OCI-LY7 (cell line): ENCODE results near the gene RAD23B. TPM values are rescaled to one million over a fixed set of nuclear protein-coding genes. Genes with fewer than 3 reads are reported as not detected.

Source experiments
- BruUV-seq: library from RNA; stranded (reverse); fragments of 400-500 nt; replicated peaks from 2 replicates; lab custom pipeline; 2021; lab: Mats Ljungman, UMichigan
- CTCF ChIA-PET: fragments of 300-600 bp; sonication (Branson Sonifier 250); formaldehyde crosslinking; loops from one replicate; lab custom pipeline; 2022; ENCODE audit warnings: antibody characterized with exemption; ENCODE audit not compliant: unreplicated experiment; lab: Charles Lee
- POLR2A ChIA-PET: fragments of 300-600 bp; sonication (Branson Sonifier 250); formaldehyde crosslinking; loops from one replicate; lab custom pipeline; 2022; ENCODE audit warnings: antibody characterized with exemption; lab: Charles Lee
- DNase-seq: peaks from one replicate; pipeline ENCODE4 v3.0.0-alpha.2; 2015; ENCODE audit warnings: low spot score
- H2AFZ ChIP-seq: fragments of 200-600 bp; sonication (generic), shearing (Covaris generic); 2 replicates; pipeline ENCODE4 v1.6.1; 2014; ENCODE audit warnings: mild to moderate bottlenecking, antibody characterized with exemption, low read length, moderate library complexity
- H3K27ac ChIP-seq: fragments of 200-600 bp; sonication (generic); 2 replicates; pipeline ENCODE4 v1.5.1; 2014; ENCODE audit warnings: mixed run types, low read depth, mild to moderate bottlenecking, moderate library complexity, low read length, inconsistent platforms; ENCODE audit not compliant: poor library complexity, severe bottlenecking
- H3K36me3 ChIP-seq: fragments of 200-600 bp; sonication (generic); 2 replicates; pipeline ENCODE4 v1.6.1; 2014; ENCODE audit warnings: mild to moderate bottlenecking, antibody characterized with exemption, low read length, moderate library complexity, mixed read lengths; ENCODE audit not compliant: insufficient read depth
- H3K4me1 ChIP-seq: fragments of 200-600 bp; sonication (generic); 2 replicates; pipeline ENCODE4 v1.5.1; 2014; ENCODE audit warnings: mild to moderate bottlenecking, low read length; ENCODE audit not compliant: insufficient read depth, poor library complexity, severe bottlenecking
- H3K4me2 ChIP-seq: fragments of 200-600 bp; sonication (generic); 2 replicates; pipeline ENCODE4 v1.6.1; 2014; ENCODE audit warnings: mild to moderate bottlenecking, low read length
- H3K4me3 ChIP-seq: fragments of 200-600 bp; sonication (generic); 2 replicates; pipeline ENCODE4 v1.5.1; 2014; ENCODE audit warnings: mild to moderate bottlenecking, low read depth, low read length; ENCODE audit not compliant: poor library complexity, severe bottlenecking
- H3K79me2 ChIP-seq: fragments of 200-600 bp; sonication (generic); 2 replicates; pipeline ENCODE4 v1.6.1; 2016; ENCODE audit warnings: low read depth, mild to moderate bottlenecking, low read length, moderate library complexity, mixed read lengths; ENCODE audit not compliant: insufficient read depth
- H3K9me2 ChIP-seq: fragments of 200-600 bp; sonication (generic); 2 replicates; pipeline ENCODE4 v1.6.1; 2016; ENCODE audit warnings: mild to moderate bottlenecking, low read length, mixed read lengths; ENCODE audit not compliant: insufficient read depth
- H3K9me3 ChIP-seq: fragments of 200-600 bp; sonication (generic); 2 replicates; pipeline ENCODE4 v1.6.1; 2014; ENCODE audit warnings: mild to moderate bottlenecking, mixed run types, low read length, mixed read lengths
- H4K20me1 ChIP-seq: fragments of 200-600 bp; sonication (generic); 2 replicates; pipeline ENCODE4 v1.6.1; 2014; ENCODE audit warnings: mild to moderate bottlenecking, antibody characterized with exemption, low read length, moderate library complexity, mixed read lengths; ENCODE audit not compliant: insufficient read depth
- EZH2phosphoT487 ChIP-seq: fragments of 200-600 bp; sonication (generic); IDR thresholded peaks from 2 replicates; pipeline ENCODE4 v1.6.1; 2018; ENCODE audit warnings: low read depth, borderline replicate concordance, mild to moderate bottlenecking, mixed run types, antibody characterized with exemption, low read length, moderate library complexity, mixed read lengths
- intact Hi-C: fragments of 100-400 bp; cut with micrococcal nuclease; formaldehyde crosslinking; loops from one replicate; pipeline ENCODE4 v1.10.0; 2022; ENCODE audit not compliant: unreplicated experiment
- total RNA-seq, 2 experiments: library from RNA; depleted of rRNA in 1 of 2; stranded (reverse); fragments of >200 nt in 1 of 2; shearing (Covaris generic) in 1 of 2; gene quantifications; 2 replicates each; pipeline ENCODE4 v1.2.3, GENCODE V29; 2014 to 2022
- TF ChIP-seq, protein P1 (sequence below): fragments of 200-600 bp; sonication (generic); conservative IDR thresholded peaks from 2 replicates; pipeline ENCODE4 v1.5.1; 2014; ENCODE audit warnings: mild to moderate bottlenecking, antibody characterized with exemption, low read length, moderate library complexity, mixed read lengths

The RAD23B gene
- total RNA-seq, 2 experiments from 2014 or later = 67.3 to 120 TPM

DNA sequence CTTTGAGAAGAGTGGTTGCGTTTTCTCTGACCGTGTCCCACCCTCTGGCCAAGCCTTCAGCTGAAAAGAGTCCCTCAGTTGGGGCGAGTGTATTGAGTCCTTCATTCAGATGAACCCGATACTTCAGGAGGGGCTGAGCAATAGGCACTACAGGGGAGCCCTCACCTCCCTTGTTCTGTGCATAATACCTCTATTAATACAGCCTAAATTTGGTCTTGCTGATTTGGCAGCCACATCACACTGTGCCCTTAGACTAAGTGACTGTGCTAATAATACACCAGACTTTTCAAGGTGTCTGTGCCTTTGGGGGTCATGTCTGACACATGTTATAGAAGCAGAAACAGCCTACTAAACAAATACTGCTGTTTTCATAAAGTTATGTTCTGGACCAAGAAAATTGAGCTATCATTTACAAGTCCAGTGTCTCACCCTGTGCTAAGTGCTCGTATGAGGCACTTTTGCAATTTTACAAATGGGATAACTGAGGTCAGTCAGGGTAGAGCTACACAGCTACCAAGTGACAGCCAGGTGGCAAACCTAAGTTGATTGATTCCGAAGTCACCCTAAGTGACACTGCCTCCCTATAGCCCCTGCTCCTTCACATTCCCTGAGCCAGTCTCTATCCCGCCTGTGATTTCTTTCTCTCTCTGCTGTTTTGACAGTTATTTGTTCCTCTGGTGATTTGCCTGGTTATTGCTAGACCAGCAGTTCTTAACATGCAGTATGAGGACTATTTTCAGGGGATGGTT lies 56.0 kb downstream of the RAD23B start:
- no TSS peak for BruUV-seq
- H3K4me3 ChIP-seq = no peak overlapping the region
- H4K20me1 ChIP-seq = no peaks in the 10 kb centered on the region
- no peak overlapping the region for H3K27ac ChIP-seq
- POLR2A ChIA-PET = interaction anchor here (0.8 to 1.0 kb wide), 2 partner anchors 18 to 58 kb away, joined by 3 to 4 read pairs; no protein-coding TSS in a partner anchor
- CTCF ChIA-PET = no interaction called here
- no peaks in the 10 kb centered on the region for H3K4me1 ChIP-seq
- no peaks in the 10 kb centered on the region for H3K9me2 ChIP-seq
- H3K36me3 ChIP-seq = peaks cover 23% of the 10 kb centered on the region
- no peaks in the 10 kb centered on the region for H3K79me2 ChIP-seq
- no peak overlapping the region for H3K4me2 ChIP-seq
- no peak for TF ChIP-seq EZH2phosphoT487
- TF ChIP-seq, protein P1, sequence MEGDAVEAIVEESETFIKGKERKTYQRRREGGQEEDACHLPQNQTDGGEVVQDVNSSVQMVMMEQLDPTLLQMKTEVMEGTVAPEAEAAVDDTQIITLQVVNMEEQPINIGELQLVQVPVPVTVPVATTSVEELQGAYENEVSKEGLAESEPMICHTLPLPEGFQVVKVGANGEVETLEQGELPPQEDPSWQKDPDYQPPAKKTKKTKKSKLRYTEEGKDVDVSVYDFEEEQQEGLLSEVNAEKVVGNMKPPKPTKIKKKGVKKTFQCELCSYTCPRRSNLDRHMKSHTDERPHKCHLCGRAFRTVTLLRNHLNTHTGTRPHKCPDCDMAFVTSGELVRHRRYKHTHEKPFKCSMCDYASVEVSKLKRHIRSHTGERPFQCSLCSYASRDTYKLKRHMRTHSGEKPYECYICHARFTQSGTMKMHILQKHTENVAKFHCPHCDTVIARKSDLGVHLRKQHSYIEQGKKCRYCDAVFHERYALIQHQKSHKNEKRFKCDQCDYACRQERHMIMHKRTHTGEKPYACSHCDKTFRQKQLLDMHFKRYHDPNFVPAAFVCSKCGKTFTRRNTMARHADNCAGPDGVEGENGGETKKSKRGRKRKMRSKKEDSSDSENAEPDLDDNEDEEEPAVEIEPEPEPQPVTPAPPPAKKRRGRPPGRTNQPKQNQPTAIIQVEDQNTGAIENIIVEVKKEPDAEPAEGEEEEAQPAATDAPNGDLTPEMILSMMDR = no peak
- no peak for DNase-seq
- H2AFZ ChIP-seq = no peak overlapping the region
- intact Hi-C loops = no loop called here
- H3K9me3 ChIP-seq = no peaks in the 10 kb centered on the region

GRCh38 chr9:107340920-107341632 lies 58.0 kb downstream of the RAD23B start:
- Histone ChIP-seq H3K36me3 (peaks cover 8% of the 10 kb centered on the region), H3K4me3 (no peak overlapping the region), H4K20me1 (no peaks in the 10 kb centered on the region), H3K9me2 (no peaks in the 10 kb centered on the region), H3K79me2 (no peaks in the 10 kb centered on the region), H3K4me2 (no peak overlapping the region; the same call in 1 of the 2 replicates), H3K27ac (no peak overlapping the region), H3K4me1 (no peaks in the 10 kb centered on the region), H3K9me3 (no peaks in the 10 kb centered on the region), H2AFZ (no peak overlapping the region)
- ChIA-PET CTCF (interaction anchor here (0.5 to 2.1 kb wide), 5 partner anchors 9 to 102 kb away, joined by 3 to 9 read pairs (median 7); partner anchors contain the start of gene RAD23B), POLR2A (interaction anchor here (0.6 to 1.7 kb wide), 6 partner anchors 9 to 179 kb away, joined by 3 to 4 read pairs (median 3); no protein-coding TSS in a partner anchor)
- BruUV-seq = no TSS peak
- DNase-seq = peak; percentile 78
- TF ChIP-seq, protein P1 = peak; percentile 93
- no peak for TF ChIP-seq EZH2phosphoT487
- intact Hi-C loops = loop anchor here (1.0 to 10.0 kb wide), 3 partner anchors 59 to 206 kb away; partner anchors contain the start of gene RAD23B
